Hepatocyte (in vitro differentiated cells): Measurements from ENCODE around the gene WDFY4.

Experiments used
- CTCF ChIP-seq: fragments of 200-600 bp; sonication (generic); IDR thresholded peaks from 2 replicates; pipeline ENCODE4 v1.5.1; 2016; ENCODE audit warnings: antibody characterized with exemption, mild to moderate bottlenecking; ENCODE audit not compliant: poor library complexity
- EZH2 ChIP-seq: fragments of 200-600 bp; sonication (generic); IDR thresholded peaks from 2 replicates; pipeline ENCODE4 v1.6.1; 2016; ENCODE audit warnings: antibody characterized with exemption, mild to moderate bottlenecking, borderline replicate concordance
- EZH2phosphoT487 ChIP-seq: fragments of 200-600 bp; sonication (generic); IDR thresholded peaks from one replicate; pipeline ENCODE4 v1.6.1; 2018; ENCODE audit warnings: antibody characterized with exemption, mild to moderate bottlenecking, low read depth, moderate library complexity; ENCODE audit not compliant: unreplicated experiment, severe bottlenecking

DNA sequence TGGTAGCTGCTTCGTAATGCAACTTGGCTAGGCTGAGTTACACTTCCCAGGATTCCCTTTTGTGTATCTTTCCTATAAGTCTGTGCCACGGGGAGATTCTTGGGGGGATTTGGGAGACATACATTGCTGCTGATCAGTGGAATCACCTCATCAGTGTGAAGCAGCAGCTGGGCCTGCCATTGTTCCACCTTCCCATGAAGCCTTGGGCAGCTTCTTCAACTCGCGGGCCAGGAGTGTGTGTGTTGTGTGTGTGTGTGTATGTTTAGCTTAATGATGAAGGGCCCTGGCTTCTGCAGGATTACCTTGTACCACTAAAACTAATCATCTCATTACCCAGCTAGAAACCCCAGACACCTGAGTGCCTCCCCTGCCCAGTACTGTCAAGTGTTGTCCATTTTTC, 46.5 kb upstream of the WDFY4 start:
- TF ChIP-seq CTCF (no peak), EZH2 (no peak), EZH2phosphoT487 (no peak)
